HG02981 (cell line): ENCODE data around the gene RFXAP.

Source experiments
- ATAC-seq: cut with Tn5 transposase; IDR thresholded peaks from one replicate; pipeline ENCODE4 v1.9.1; 2021; ENCODE audit warnings: mild to moderate bottlenecking, moderate library complexity; ENCODE audit not compliant: unreplicated experiment

The RFXAP gene

GRCh38 chr13:36865265-36865664 is 46.2 kb downstream of the RFXAP start:
- no peak for ATAC-seq

DNA sequence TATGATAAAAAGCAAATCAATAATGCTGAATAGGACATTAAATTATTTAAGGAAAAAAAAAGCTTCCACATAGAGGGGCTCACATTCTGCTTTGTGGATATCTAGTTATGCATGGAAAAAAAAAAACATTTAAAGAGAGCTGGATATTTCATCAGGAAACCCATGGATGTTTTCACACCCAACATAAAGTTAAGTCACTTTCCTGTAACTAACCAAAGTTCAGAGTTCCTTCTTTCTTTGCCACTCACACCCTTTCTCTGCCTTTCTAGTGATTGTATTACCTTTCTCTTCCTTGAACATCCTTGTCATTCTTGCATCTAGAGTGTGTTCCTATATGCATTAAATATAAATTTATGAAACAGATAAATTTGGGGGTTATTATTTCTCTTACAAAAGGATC is 47.2 kb downstream of the RFXAP start:
- no peak for ATAC-seq

DNA sequence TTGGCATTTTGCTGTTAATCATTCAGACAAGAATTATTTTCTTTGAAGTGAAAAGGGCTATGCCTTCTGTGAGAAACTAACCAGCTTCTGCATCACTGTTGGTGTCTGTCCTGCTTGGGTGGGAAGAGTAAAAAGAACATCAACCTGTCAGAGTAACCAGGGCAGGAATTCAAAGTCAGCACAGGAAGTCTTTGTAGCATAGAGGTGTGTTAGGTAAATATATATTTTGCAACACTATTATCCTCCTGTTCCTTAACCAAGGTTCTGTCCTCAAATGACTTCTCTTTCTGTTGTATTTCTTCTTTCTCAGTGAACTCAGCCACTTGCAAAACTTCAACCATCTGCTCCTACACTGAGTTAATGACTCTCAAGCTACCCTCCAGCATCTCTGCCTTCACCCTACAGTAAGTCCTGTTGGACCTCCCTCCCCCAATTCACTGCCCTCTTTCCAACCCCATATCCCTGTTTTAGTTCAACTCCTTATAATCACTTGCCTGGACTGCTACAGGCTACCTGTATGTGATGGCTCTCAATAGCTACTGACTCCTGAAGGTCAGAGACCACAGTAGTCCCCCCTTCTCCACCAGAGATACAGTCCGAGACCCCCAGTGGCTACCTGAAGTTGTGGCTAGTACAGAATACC is 51.1 kb downstream of the RFXAP start:
- ATAC-seq: no peak

- no peak for ATAC-seq
Measured at GRCh38 chr13:36872621-36873020, 53.6 kb downstream of the RFXAP start.

- no peak for ATAC-seq
Measured at GRCh38 chr13:36875431-36875830, 56.4 kb downstream of the RFXAP start.

- no peak for ATAC-seq
Measured at GRCh38 chr13:36875961-36876360, 56.9 kb downstream of the RFXAP start.
